H9 (cell line): ENCODE measurements around the gene TMEM87A. TPM values are rescaled to one million over a fixed set of nuclear protein-coding genes. Genes with fewer than 3 reads are reported as not detected.

Source experiments
- DNase-seq: peaks from one replicate; pipeline ENCODE4 v3.0.0-alpha.2; 2017
- H2AFZ ChIP-seq: one replicate; pipeline ENCODE4 v1.6.1; 2013; ENCODE audit warnings: mild to moderate bottlenecking, low read length, control low read depth, moderate library complexity
- H2AK5ac ChIP-seq: 2 replicates; pipeline ENCODE4 v1.6.1; 2013; ENCODE audit warnings: low read length, control low read depth, mixed read lengths; ENCODE audit not compliant: insufficient read length
- H2BK120ac ChIP-seq: one replicate; pipeline ENCODE4 v1.6.1; 2013; ENCODE audit warnings: low read depth, mild to moderate bottlenecking, low read length, control low read depth, inconsistent platforms; ENCODE audit not compliant: poor library complexity, severe bottlenecking
- H2BK12ac ChIP-seq: 2 replicates; pipeline ENCODE4 v1.6.1; 2013; ENCODE audit warnings: low read length, control low read depth, mixed read lengths, low read depth; ENCODE audit not compliant: insufficient read length
- H2BK15ac ChIP-seq: 2 replicates; pipeline ENCODE4 v1.6.1; 2013; ENCODE audit warnings: low read depth, low read length, control low read depth
- H2BK20ac ChIP-seq: one replicate; pipeline ENCODE4 v1.6.1; 2013; ENCODE audit warnings: low read depth, mild to moderate bottlenecking, low read length, control low read depth, inconsistent platforms; ENCODE audit not compliant: poor library complexity, severe bottlenecking
- H2BK5ac ChIP-seq: 2 replicates; pipeline ENCODE4 v1.6.1; 2013; ENCODE audit warnings: low read length, control low read depth, mixed read lengths; ENCODE audit not compliant: insufficient read length
- H3K14ac ChIP-seq: 2 replicates; pipeline ENCODE4 v1.6.1; 2013; ENCODE audit warnings: low read length, control low read depth; ENCODE audit not compliant: insufficient read depth
- H3K18ac ChIP-seq: 2 replicates; pipeline ENCODE4 v1.6.1; 2013; ENCODE audit warnings: low read depth, mild to moderate bottlenecking, mixed read lengths, low read length, control low read depth; ENCODE audit not compliant: insufficient read length
- H3K23ac ChIP-seq: 2 replicates; pipeline ENCODE4 v1.6.1; 2013; ENCODE audit warnings: low read length, control low read depth, mixed read lengths, low read depth; ENCODE audit not compliant: insufficient read length
- H3K23me2 ChIP-seq: 2 replicates; pipeline ENCODE4 v1.6.1; 2013; ENCODE audit warnings: low read depth, mild to moderate bottlenecking, mixed read lengths, low read length, control low read depth; ENCODE audit not compliant: insufficient read length, poor library complexity, severe bottlenecking
- H3K27ac ChIP-seq: 2 replicates; pipeline ENCODE4 v1.5.1; 2013; ENCODE audit warnings: low read length, control low read depth, mixed read lengths, low read depth; ENCODE audit not compliant: insufficient read length
- H3K27me3 ChIP-seq: 2 replicates; pipeline ENCODE4 v1.6.1; 2013; ENCODE audit warnings: low read length, control low read depth, inconsistent platforms; ENCODE audit not compliant: insufficient read depth
- H3K4ac ChIP-seq: 2 replicates; pipeline ENCODE4 v1.6.1; 2013; ENCODE audit warnings: low read depth, mild to moderate bottlenecking, control low read depth, inconsistent platforms, low read length, moderate library complexity
- H3K4me1 ChIP-seq: 2 replicates; pipeline ENCODE4 v1.6.1; 2013; ENCODE audit warnings: low read length, control low read depth, inconsistent platforms; ENCODE audit not compliant: insufficient read depth
- H3K4me2 ChIP-seq: 2 replicates; pipeline ENCODE4 v1.6.1; 2013; ENCODE audit warnings: low read length, control low read depth, mixed read lengths; ENCODE audit not compliant: insufficient read length, insufficient read depth
- H3K56ac ChIP-seq: 2 replicates; pipeline ENCODE4 v1.6.1; 2013; ENCODE audit warnings: low read depth, mild to moderate bottlenecking, mixed read lengths, low read length, control low read depth; ENCODE audit not compliant: insufficient read length
- H3K79me1 ChIP-seq: 2 replicates; pipeline ENCODE4 v1.6.1; 2013; ENCODE audit warnings: low read depth, mild to moderate bottlenecking, moderate library complexity, low read length, control low read depth, inconsistent platforms; ENCODE audit not compliant: insufficient read depth, poor library complexity, severe bottlenecking
- H3K79me2 ChIP-seq: 2 replicates; pipeline ENCODE4 v1.6.1; 2013; ENCODE audit warnings: low read length, control low read depth, inconsistent platforms; ENCODE audit not compliant: insufficient read depth
- H3K9ac ChIP-seq: 2 replicates; pipeline ENCODE4 v1.6.1; 2013; ENCODE audit warnings: low read length, control low read depth, mixed read lengths; ENCODE audit not compliant: insufficient read length; ENCODE audit errors: extremely low read depth
- H3K9me3 ChIP-seq: one replicate; pipeline ENCODE4 v1.6.1; 2013; ENCODE audit warnings: low read depth, low read length, inconsistent platforms; ENCODE audit not compliant: control insufficient read depth
- H3T11ph ChIP-seq: one replicate; pipeline ENCODE4 v1.6.1; 2013; ENCODE audit warnings: mild to moderate bottlenecking, low read length, control low read depth, inconsistent platforms
- H4K20me1 ChIP-seq: one replicate; pipeline ENCODE4 v1.6.1; 2013; ENCODE audit not compliant: control insufficient read depth, insufficient read length, insufficient read depth
- H4K5ac ChIP-seq: 2 replicates; pipeline ENCODE4 v1.6.1; 2013; ENCODE audit warnings: low read depth, mild to moderate bottlenecking, mixed read lengths, low read length, control low read depth; ENCODE audit not compliant: insufficient read length
- H4K8ac ChIP-seq: replicated peaks from 2 replicates; pipeline ENCODE4 v1.6.1; 2013; ENCODE audit warnings: low read length, control low read depth, mixed read lengths, low read depth; ENCODE audit not compliant: insufficient read length
- H4K91ac ChIP-seq: 2 replicates; pipeline ENCODE4 v1.6.1; 2013; ENCODE audit warnings: low read depth, mild to moderate bottlenecking, moderate library complexity, mixed read lengths, low read length, control low read depth; ENCODE audit not compliant: insufficient read length
- H3K27ac Mint-ChIP-seq, 3 experiments: 2 replicates in 2 of 3; 3 replicates in 1 of 3; pipeline ENCODE4 v1.8.0; 2020 to 2021; ENCODE audit warnings: mixed read lengths in 3 of 3, mild to moderate bottlenecking in 1 of 3, moderate library complexity in 1 of 3
- H3K27me3 Mint-ChIP-seq: 2 replicates; pipeline ENCODE4 v1.8.0; 2021; ENCODE audit warnings: low read depth, mild to moderate bottlenecking, moderate library complexity, mixed read lengths
- H3K36me3 Mint-ChIP-seq, 3 experiments: 2 replicates in 2 of 3; 3 replicates in 1 of 3; pipeline ENCODE4 v1.8.0; 2020 to 2021; ENCODE audit warnings: low read depth in 3 of 3, mixed read lengths in 3 of 3; ENCODE audit not compliant: insufficient read depth in 1 of 3
- H3K4me1 Mint-ChIP-seq, 2 experiments: 2 replicates each; pipeline ENCODE4 v1.8.0; 2020; ENCODE audit warnings: mixed read lengths in 2 of 2
- H3K4me3 Mint-ChIP-seq, 2 experiments: 2 replicates in 1 of 2; 3 replicates in 1 of 2; pipeline ENCODE4 v1.8.0; 2020 to 2021; ENCODE audit warnings: mild to moderate bottlenecking in 2 of 2, mixed read lengths in 2 of 2, moderate library complexity in 1 of 2
- H3K9me3 Mint-ChIP-seq, 2 experiments: 2 replicates in 1 of 2; 3 replicates in 1 of 2; pipeline ENCODE4 v1.8.0; 2020; ENCODE audit warnings: mild to moderate bottlenecking in 2 of 2, mixed read lengths in 2 of 2, moderate library complexity in 1 of 2
- WGBS: extraction: QIAGEN DNeasy Blood & Tissue Kit; methylation state at CpG from one replicate; pipeline ENCODE4 v1.1.7; 2013; ENCODE audit warnings: missing lambda C conversion rate, low lambda C conversion rate, mixed read lengths; ENCODE audit not compliant: insufficient read length; ENCODE audit errors: extremely low coverage; 5-methylcytosine and 5-hydroxymethylcytosine counted together
- total RNA-seq: library from RNA; stranded (reverse); gene quantifications from 2 replicates; pipeline ENCODE4 v1.2.1, GENCODE V29; 2021
- TF ChIP-seq, protein P1 (sequence below): fragments of 200-600 bp; sonication (generic); conservative IDR thresholded peaks from 3 replicates; pipeline ENCODE4 v1.8.0; 2021; ENCODE audit warnings: antibody characterized with exemption, mild to moderate bottlenecking

TMEM87A gene
- total RNA-seq, 1 experiment from 2014 or later = 46.7 TPM

DNA sequence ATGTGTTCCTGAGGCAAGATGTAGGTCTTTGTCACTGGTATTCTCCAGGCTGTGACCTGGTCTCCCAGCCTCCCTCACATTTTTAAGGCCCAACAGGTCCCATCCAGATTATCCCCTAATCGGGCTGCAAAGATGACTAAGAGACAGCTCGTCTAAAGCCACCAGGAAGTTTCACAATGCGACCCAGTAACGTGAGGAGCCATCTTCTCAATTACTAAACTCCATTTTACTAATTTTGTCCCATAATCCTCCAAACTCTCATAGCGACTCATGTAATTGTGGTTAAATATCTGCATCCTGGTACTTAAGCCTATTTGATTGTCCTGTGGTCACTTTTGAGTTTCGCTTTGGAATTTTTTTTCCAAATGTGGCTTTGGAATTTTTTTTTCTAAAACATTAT lies 108.1 kb downstream of the TMEM87A start:
- Histone ChIP-seq H3K4ac (no peak overlapping the region), H4K5ac (no peak overlapping the region), H3K9me3 (no peaks in the 10 kb centered on the region), H3K79me1 (no peaks in the 10 kb centered on the region), H3T11ph (no peak overlapping the region), H2AK5ac (no peak overlapping the region), H3K79me2 (no peaks in the 10 kb centered on the region), H3K23ac (no peak overlapping the region), H3K18ac (no peak overlapping the region), H3K4me1 (no peaks in the 10 kb centered on the region), H2AFZ (no peak overlapping the region), H4K91ac (no peak overlapping the region), H2BK120ac (no peak overlapping the region), H3K27me3 (no peaks in the 10 kb centered on the region), H4K8ac (no peak overlapping the region), H2BK12ac (no peak overlapping the region), H2BK15ac (no peak overlapping the region), H2BK5ac (no peak overlapping the region), H3K56ac (no peak overlapping the region), H2BK20ac (no peak overlapping the region), H3K9ac (no peak overlapping the region), H4K20me1 (no peaks in the 10 kb centered on the region), H3K14ac (no peak overlapping the region), H3K4me2 (no peak overlapping the region), H3K27ac (no peak overlapping the region), H3K23me2 (no peaks in the 10 kb centered on the region)
- no peak for DNase-seq
- H3K4me3 Mint-ChIP-seq = no peak overlapping the region
- no peak overlapping the region for H3K27ac Mint-ChIP-seq
- no CpG with 5 or more reads among the region's 6 CpGs for WGBS
- H3K4me1 Mint-ChIP-seq = no peaks in the 10 kb centered on the region
- no peaks in the 10 kb centered on the region for H3K9me3 Mint-ChIP-seq
- H3K36me3 Mint-ChIP-seq = peaks cover 13 to 90% (median 75%) of the 10 kb centered on the region in 3 experiments; a peak in 6 of 7 replicates
- TF ChIP-seq, protein P1, sequence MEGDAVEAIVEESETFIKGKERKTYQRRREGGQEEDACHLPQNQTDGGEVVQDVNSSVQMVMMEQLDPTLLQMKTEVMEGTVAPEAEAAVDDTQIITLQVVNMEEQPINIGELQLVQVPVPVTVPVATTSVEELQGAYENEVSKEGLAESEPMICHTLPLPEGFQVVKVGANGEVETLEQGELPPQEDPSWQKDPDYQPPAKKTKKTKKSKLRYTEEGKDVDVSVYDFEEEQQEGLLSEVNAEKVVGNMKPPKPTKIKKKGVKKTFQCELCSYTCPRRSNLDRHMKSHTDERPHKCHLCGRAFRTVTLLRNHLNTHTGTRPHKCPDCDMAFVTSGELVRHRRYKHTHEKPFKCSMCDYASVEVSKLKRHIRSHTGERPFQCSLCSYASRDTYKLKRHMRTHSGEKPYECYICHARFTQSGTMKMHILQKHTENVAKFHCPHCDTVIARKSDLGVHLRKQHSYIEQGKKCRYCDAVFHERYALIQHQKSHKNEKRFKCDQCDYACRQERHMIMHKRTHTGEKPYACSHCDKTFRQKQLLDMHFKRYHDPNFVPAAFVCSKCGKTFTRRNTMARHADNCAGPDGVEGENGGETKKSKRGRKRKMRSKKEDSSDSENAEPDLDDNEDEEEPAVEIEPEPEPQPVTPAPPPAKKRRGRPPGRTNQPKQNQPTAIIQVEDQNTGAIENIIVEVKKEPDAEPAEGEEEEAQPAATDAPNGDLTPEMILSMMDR = no peak
- H3K27me3 Mint-ChIP-seq = no peaks in the 10 kb centered on the region
